Measurements from ENCODE around the gene TLR10. TPM values are rescaled to one million over a fixed set of nuclear protein-coding genes. Genes with fewer than 3 reads are reported as not detected.

TLR10 gene
- total RNA-seq, 1 experiment from 2014 or later = not detected

GRCh38 chr4:38829237-38829636, 46.4 kb upstream of the TLR10 start:
- Histone ChIP-seq H3K36me3 (ENCODE audit: low read depth) (no peaks in the 10 kb centered on the region), H3K9me2 (ENCODE audit: insufficient read depth) (no peaks in the 10 kb centered on the region), H3K79me2 (ENCODE audit: low read depth) (no peaks in the 10 kb centered on the region), H2AFZ (no peak overlapping the region), H3K4me1 (replicated peaks; ENCODE audit: insufficient read depth) (no peaks in the 10 kb centered on the region), H3K9me3 (ENCODE audit: insufficient read depth, low read depth) (no peaks in the 10 kb centered on the region; the same call in 1 of the 2 replicates), H3K27ac (no peak overlapping the region), H3K27me3 (ENCODE audit: insufficient read depth, low read depth) (no peaks in the 10 kb centered on the region), H3F3A (ENCODE audit: insufficient read depth, low read depth) (no peaks in the 10 kb centered on the region), H3K4me2 (no peak overlapping the region), H3K4me3 (no peak overlapping the region), H4K20me1 (ENCODE audit: insufficient read depth) (no peaks in the 10 kb centered on the region)
- TF ChIP-seq EZH2 (IDR thresholded peaks at IDR 0.05; ENCODE audit: low read depth) (no peak), CTCF (conservative IDR thresholded peaks at IDR 0.05) (no peak)
- no TSS peak for BruUV-seq (replicated peaks)
- no peak for DNase-seq
- ChIA-PET POLR2A (ENCODE audit: unreplicated experiment) (interaction anchor here (0.6 kb wide), 1 partner anchor 20 kb away, joined by 4 read pairs; no protein-coding TSS in a partner anchor), CTCF (interaction anchor here (1.0 kb wide), 1 partner anchor 70 kb away, joined by 3 read pairs; no protein-coding TSS in a partner anchor)
- intact Hi-C loops (cut with micrococcal nuclease; ENCODE audit: unreplicated experiment) = no loop called here

GRCh38 chr4:38823766-38824165, 41.0 kb upstream of the TLR10 start:
- Histone ChIP-seq H3K36me3 (ENCODE audit: low read depth) (no peaks in the 10 kb centered on the region), H3K9me2 (ENCODE audit: insufficient read depth) (no peaks in the 10 kb centered on the region), H3K4me3 (no peak overlapping the region), H3K79me2 (ENCODE audit: low read depth) (no peaks in the 10 kb centered on the region), H3K27me3 (ENCODE audit: insufficient read depth, low read depth) (no peaks in the 10 kb centered on the region), H3K4me2 (no peak overlapping the region), H3K4me1 (replicated peaks; ENCODE audit: insufficient read depth) (peaks cover 21% of the 10 kb centered on the region), H3F3A (ENCODE audit: insufficient read depth, low read depth) (peaks cover 12% of the 10 kb centered on the region), H4K20me1 (ENCODE audit: insufficient read depth) (no peaks in the 10 kb centered on the region), H2AFZ (no peak overlapping the region), H3K9me3 (ENCODE audit: insufficient read depth, low read depth) (no peaks in the 10 kb centered on the region; the same call in 1 of the 2 replicates), H3K27ac (no peak overlapping the region)
- DNase-seq = no peak
- POLR2A ChIA-PET (ENCODE audit: unreplicated experiment) = no interaction called here
- intact Hi-C loops (cut with micrococcal nuclease; ENCODE audit: unreplicated experiment) = no loop called here
- BruUV-seq (replicated peaks) = no TSS peak
- CTCF ChIA-PET = no interaction called here
- no peak for TF ChIP-seq EZH2 (IDR thresholded peaks at IDR 0.05; ENCODE audit: low read depth)
- no peak for TF ChIP-seq CTCF (conservative IDR thresholded peaks at IDR 0.05)

GRCh38 chr4:38822748-38823303, 40.0 kb upstream of the TLR10 start:
- no peak overlapping the region for H3K4me2 ChIP-seq
- POLR2A ChIA-PET (ENCODE audit: unreplicated experiment) = interaction anchor here (0.7 kb wide), 1 partner anchor 13 kb away, joined by 5 read pairs; no protein-coding TSS in a partner anchor
- no peak for DNase-seq
- no peaks in the 10 kb centered on the region for H3K79me2 ChIP-seq (ENCODE audit: low read depth)
- no TSS peak for BruUV-seq (replicated peaks)
- no peaks in the 10 kb centered on the region for H3K36me3 ChIP-seq (ENCODE audit: low read depth)
- H3K4me1 ChIP-seq (replicated peaks; ENCODE audit: insufficient read depth) = peaks cover 31% of the 10 kb centered on the region
- H4K20me1 ChIP-seq (ENCODE audit: insufficient read depth) = no peaks in the 10 kb centered on the region
- no peak overlapping the region for H2AFZ ChIP-seq
- H3K9me2 ChIP-seq (ENCODE audit: insufficient read depth) = no peaks in the 10 kb centered on the region
- H3K4me3 ChIP-seq = no peak overlapping the region
- H3F3A ChIP-seq (ENCODE audit: insufficient read depth, low read depth) = peaks cover 15% of the 10 kb centered on the region
- no peak for TF ChIP-seq EZH2 (IDR thresholded peaks at IDR 0.05; ENCODE audit: low read depth)
- no peak for TF ChIP-seq CTCF (conservative IDR thresholded peaks at IDR 0.05)
- CTCF ChIA-PET = no interaction called here
- no peaks in the 10 kb centered on the region; the same call in 1 of the 2 replicates for H3K9me3 ChIP-seq (ENCODE audit: insufficient read depth, low read depth)
- no peaks in the 10 kb centered on the region for H3K27me3 ChIP-seq (ENCODE audit: insufficient read depth, low read depth)
- intact Hi-C loops (cut with micrococcal nuclease; ENCODE audit: unreplicated experiment) = no loop called here
- H3K27ac ChIP-seq = no peak overlapping the region
